Natural killer cell (primary cell): ENCODE measurements around the gene ADRA2B. TPM values are rescaled to one million over a fixed set of nuclear protein-coding genes. Genes with fewer than 3 reads are reported as not detected.

ENCODE experiments used
- ATAC-seq, 3 donors: fragments of 150-1000 bp in 2 of 3; fragments of 200-7000 bp in 1 of 3; cut with Tn5 transposase; 1 replicate in 1 of 3; 2 replicates in 2 of 3; pipeline ENCODE4 v1.10.0; 2021; ENCODE audit warnings: mild to moderate bottlenecking in 2 of 3, moderate library complexity in 2 of 3
- DNase-seq, 2 donors: peaks; one replicate each; pipeline versions ENCODE4 v3.0.0 to v3.0.0-alpha.2; 2013 to 2021; ENCODE audit warnings: mixed read lengths in 1 of 2
- H3K27ac ChIP-seq: one replicate; pipeline ENCODE4 v1.5.1; 2013; ENCODE audit warnings: mild to moderate bottlenecking, low read length
- H3K27me3 ChIP-seq: one replicate; pipeline ENCODE4 v1.6.1; 2013; ENCODE audit warnings: low read length; ENCODE audit not compliant: control insufficient read depth, insufficient read depth
- H3K36me3 ChIP-seq: one replicate; pipeline ENCODE4 v1.6.1; 2013; ENCODE audit warnings: low read length; ENCODE audit not compliant: control insufficient read depth, insufficient read depth
- H3K4me1 ChIP-seq: one replicate; pipeline ENCODE4 v1.6.1; 2013; ENCODE audit warnings: low read length; ENCODE audit not compliant: control insufficient read depth, insufficient read depth
- H3K4me3 ChIP-seq: one replicate; pipeline ENCODE4 v1.5.1; 2013; ENCODE audit warnings: low read length
- H3K9me3 ChIP-seq: one replicate; pipeline ENCODE4 v1.6.1; 2013; ENCODE audit warnings: low read length; ENCODE audit not compliant: control insufficient read depth, insufficient read depth
- H3K27ac Mint-ChIP-seq, 2 donors: one replicate each; pipeline ENCODE4 v1.8.0; 2022; ENCODE audit warnings: mild to moderate bottlenecking in 2 of 2, mixed read lengths in 2 of 2, moderate library complexity in 1 of 2
- H3K27me3 Mint-ChIP-seq, 2 donors: one replicate each; pipeline ENCODE4 v1.8.0; 2022; ENCODE audit warnings: low read depth in 2 of 2, mixed read lengths in 2 of 2
- H3K36me3 Mint-ChIP-seq: one replicate; pipeline ENCODE4 v1.8.0; 2022; ENCODE audit warnings: mixed read lengths
- H3K4me1 Mint-ChIP-seq, 2 donors: one replicate each; pipeline ENCODE4 v1.8.0; 2022; ENCODE audit warnings: mixed read lengths in 2 of 2
- H3K4me3 Mint-ChIP-seq: one replicate; pipeline ENCODE4 v1.8.0; 2022; ENCODE audit warnings: mild to moderate bottlenecking, moderate library complexity, mixed read lengths
- H3K9me3 Mint-ChIP-seq, 2 donors: one replicate each; pipeline ENCODE4 v1.8.0; 2022; ENCODE audit warnings: mixed read lengths in 2 of 2
- WGBS: methylation state at CpG from one replicate; pipeline ENCODE4 v1.1.7; 2013; ENCODE audit warnings: missing lambda C conversion rate; ENCODE audit not compliant: insufficient coverage; 5-methylcytosine and 5-hydroxymethylcytosine counted together
- intact Hi-C: fragments of 100-400 bp; cut with micrococcal nuclease; formaldehyde crosslinking; loops from one replicate; pipeline ENCODE4 v1.14.2; 2022
- total RNA-seq, 4 donors: library from RNA; stranded (reverse); fragments of 120-200 nt in 1 of 4; gene quantifications; one replicate each; pipeline versions ENCODE4 v1.2.3 to v1.2.4, GENCODE V29; 2013 to 2022
- TF ChIP-seq, protein P1 (sequence below): fragments of 200-600 bp; IDR thresholded peaks from one replicate; pipeline ENCODE4 v1.8.0; 2022; ENCODE audit warnings: antibody characterized with exemption

The ADRA2B gene
- total RNA-seq, 3 donors from 2014 or later (not counting 1 experiment from before 2014, with no cell fraction given) = 0.18 to 1.3 (median 0.38) TPM

DNA sequence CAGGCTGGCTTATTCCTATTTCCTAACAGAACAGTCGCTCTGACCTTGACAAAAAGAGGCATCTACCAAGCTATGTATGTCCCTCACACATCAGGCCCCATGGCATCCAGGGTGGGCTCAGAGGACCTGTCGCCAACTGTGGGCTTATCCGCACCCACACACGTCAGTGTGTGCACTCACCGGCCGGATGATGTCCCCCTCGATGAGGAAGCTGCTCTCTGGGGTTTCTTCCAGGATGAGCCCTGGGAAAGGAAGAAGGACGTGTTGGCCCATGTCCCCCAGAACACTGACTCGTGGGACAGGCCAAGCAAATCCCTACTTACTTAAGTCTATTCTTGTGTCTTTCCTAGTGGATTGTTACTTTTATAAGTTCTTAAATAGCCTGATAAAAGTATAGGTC, 18.8 kb upstream of the ADRA2B start:
- Mint-ChIP-seq H3K36me3 (no peaks in the 10 kb centered on the region), H3K9me3 (no peaks in the 10 kb centered on the region), H3K27ac (peak overlapping the region; percentile 47 to 79), H3K4me1 (peaks cover 0 to 41% of the 10 kb centered on the region in 2 donors), H3K4me3 (peak overlapping the region; percentile 31), H3K27me3 (no peaks in the 10 kb centered on the region)
- Histone ChIP-seq H3K4me1 (peaks cover 34% of the 10 kb centered on the region), H3K27me3 (no peaks in the 10 kb centered on the region), H3K27ac (no peak overlapping the region), H3K36me3 (no peaks in the 10 kb centered on the region), H3K4me3 (no peak overlapping the region), H3K9me3 (no peaks in the 10 kb centered on the region)
- DNase-seq (no peak), ATAC-seq (no peak)
- TF ChIP-seq, protein P1, sequence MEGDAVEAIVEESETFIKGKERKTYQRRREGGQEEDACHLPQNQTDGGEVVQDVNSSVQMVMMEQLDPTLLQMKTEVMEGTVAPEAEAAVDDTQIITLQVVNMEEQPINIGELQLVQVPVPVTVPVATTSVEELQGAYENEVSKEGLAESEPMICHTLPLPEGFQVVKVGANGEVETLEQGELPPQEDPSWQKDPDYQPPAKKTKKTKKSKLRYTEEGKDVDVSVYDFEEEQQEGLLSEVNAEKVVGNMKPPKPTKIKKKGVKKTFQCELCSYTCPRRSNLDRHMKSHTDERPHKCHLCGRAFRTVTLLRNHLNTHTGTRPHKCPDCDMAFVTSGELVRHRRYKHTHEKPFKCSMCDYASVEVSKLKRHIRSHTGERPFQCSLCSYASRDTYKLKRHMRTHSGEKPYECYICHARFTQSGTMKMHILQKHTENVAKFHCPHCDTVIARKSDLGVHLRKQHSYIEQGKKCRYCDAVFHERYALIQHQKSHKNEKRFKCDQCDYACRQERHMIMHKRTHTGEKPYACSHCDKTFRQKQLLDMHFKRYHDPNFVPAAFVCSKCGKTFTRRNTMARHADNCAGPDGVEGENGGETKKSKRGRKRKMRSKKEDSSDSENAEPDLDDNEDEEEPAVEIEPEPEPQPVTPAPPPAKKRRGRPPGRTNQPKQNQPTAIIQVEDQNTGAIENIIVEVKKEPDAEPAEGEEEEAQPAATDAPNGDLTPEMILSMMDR = no peak
- intact Hi-C loops = no loop called here
- WGBS = 95% methylated on average over 7 of the region's 9 CpGs

DNA sequence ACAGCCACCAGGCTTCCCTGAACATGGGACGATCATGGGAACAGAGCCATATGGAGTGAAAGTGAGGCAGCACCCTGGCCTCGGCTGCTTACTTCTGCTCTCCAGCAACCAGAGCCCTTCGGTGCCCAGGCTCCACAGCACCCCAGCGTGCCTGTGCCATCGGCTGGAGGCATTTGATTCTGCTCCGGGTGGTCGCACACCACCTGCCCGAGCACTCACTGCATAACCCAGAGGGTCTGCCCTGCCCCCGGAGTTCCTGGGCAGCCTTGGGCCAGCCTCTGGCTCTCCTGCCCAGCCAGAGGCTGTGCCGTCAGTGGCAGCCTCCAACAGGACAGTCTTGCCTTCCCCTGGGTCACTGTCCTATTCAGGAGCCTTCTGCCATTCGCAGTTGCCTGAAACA, 18.1 kb upstream of the ADRA2B start:
- H3K4me3 ChIP-seq = no peak overlapping the region
- 91% methylated on average over 11 of the region's 11 CpGs for WGBS
- no peak overlapping the region for H3K27ac ChIP-seq
- H3K27ac Mint-ChIP-seq = peak overlapping the region; percentile 47 to 79
- peaks cover 42% of the 10 kb centered on the region for H3K4me1 ChIP-seq
- H3K27me3 ChIP-seq = no peaks in the 10 kb centered on the region
- no peaks in the 10 kb centered on the region for H3K9me3 Mint-ChIP-seq
- DNase-seq (no peak), ATAC-seq (no peak)
- no peaks in the 10 kb centered on the region for H3K9me3 ChIP-seq
- TF ChIP-seq, protein P1 = no peak
- intact Hi-C loops = no loop called here
- H3K36me3 Mint-ChIP-seq = no peaks in the 10 kb centered on the region
- H3K36me3 ChIP-seq = peaks cover 5% of the 10 kb centered on the region
- H3K4me3 Mint-ChIP-seq = no peak overlapping the region
- H3K4me1 Mint-ChIP-seq = peaks cover 0 to 47% of the 10 kb centered on the region in 2 donors
- no peaks in the 10 kb centered on the region for H3K27me3 Mint-ChIP-seq

DNA sequence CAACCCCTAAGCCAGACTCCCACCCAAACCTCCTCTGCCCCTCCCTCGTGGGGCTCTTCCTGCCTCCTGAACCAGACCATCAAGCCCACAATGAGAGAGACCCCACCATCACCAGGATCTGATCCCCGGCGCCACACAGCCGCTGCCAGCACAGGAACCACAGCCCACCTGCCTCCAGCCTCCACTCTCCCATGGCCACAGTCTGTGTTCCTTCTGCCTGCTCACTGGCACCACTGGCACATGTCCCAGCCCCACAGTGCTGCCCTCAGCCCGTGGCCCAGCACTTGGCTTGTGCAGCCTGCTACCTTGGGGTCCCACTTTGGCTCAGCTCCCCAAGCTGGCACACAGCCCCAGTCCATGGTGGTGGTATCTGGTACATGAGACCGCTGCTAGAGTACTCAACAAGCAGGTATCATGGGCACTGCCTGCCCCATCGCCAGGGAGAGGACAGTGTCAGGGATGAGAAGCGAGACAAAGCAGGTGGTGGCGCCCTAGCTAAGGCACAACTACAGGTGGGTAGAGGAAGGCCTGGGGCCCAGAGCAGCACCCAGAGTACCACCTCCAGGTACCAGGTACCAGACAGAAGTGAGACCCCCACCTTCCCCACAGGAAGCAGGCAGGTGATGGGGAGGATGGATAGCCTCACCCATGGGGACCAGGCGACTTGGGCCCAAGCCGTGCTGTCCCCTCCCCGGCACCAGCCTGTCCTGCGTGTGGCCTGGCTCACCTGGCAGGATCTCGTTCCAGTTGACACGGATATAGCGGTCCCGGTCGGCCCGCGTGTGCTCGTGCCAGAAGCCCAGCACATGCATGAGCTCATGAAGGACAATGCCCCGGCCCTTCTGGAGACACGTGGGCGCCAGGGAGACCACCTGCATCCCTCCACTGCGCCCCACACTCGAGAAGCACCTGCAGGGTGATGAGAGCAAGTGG, 15.7 kb upstream of the ADRA2B start:
- no peak overlapping the region for H3K4me3 ChIP-seq
- ATAC-seq (no peak), DNase-seq (no peak)
- 95% methylated on average over 25 of the region's 26 CpGs for WGBS
- no peaks in the 10 kb centered on the region for H3K9me3 ChIP-seq
- peak overlapping the region; percentile 43 to 84 for H3K27ac Mint-ChIP-seq
- TF ChIP-seq, protein P1 = no peak
- H3K4me1 Mint-ChIP-seq = peaks cover 0 to 27% of the 10 kb centered on the region in 2 donors
- H3K9me3 Mint-ChIP-seq = no peaks in the 10 kb centered on the region
- peaks cover 21% of the 10 kb centered on the region for H3K4me1 ChIP-seq
- intact Hi-C loops = no loop called here
- H3K36me3 ChIP-seq = peaks cover 5% of the 10 kb centered on the region
- no peaks in the 10 kb centered on the region for H3K27me3 Mint-ChIP-seq
- no peak overlapping the region for H3K27ac ChIP-seq
- no peaks in the 10 kb centered on the region for H3K27me3 ChIP-seq
- peak overlapping the region; percentile 25 for H3K4me3 Mint-ChIP-seq
- H3K36me3 Mint-ChIP-seq = no peaks in the 10 kb centered on the region
